MM.1S (cell line): ENCODE results near the gene WSCD1.

Experiments used
- EZH2 ChIP-seq: fragments of 300-600 bp; sonication (generic); optimal IDR thresholded peaks from 2 replicates; pipeline ENCODE3; 2017; ENCODE audit warnings: low read depth, mild to moderate bottlenecking, antibody characterized with exemption, low read length, mixed read lengths
- EZH2phosphoT487 ChIP-seq: fragments of 300-600 bp; sonication (generic); IDR thresholded peaks from 2 replicates; pipeline ENCODE4 v1.6.1; 2018; ENCODE audit warnings: antibody characterized with exemption, low read length
- TF ChIP-seq, protein P1 (sequence below): fragments of 300-600 bp; sonication (generic); IDR thresholded peaks from 2 replicates; pipeline ENCODE4 v1.5.1; 2016; ENCODE audit warnings: antibody characterized with exemption, low read length, mixed read lengths

GRCh38 chr17:6028294-6028693 is 41.9 kb upstream of the WSCD1 start:
- TF ChIP-seq, protein P1, sequence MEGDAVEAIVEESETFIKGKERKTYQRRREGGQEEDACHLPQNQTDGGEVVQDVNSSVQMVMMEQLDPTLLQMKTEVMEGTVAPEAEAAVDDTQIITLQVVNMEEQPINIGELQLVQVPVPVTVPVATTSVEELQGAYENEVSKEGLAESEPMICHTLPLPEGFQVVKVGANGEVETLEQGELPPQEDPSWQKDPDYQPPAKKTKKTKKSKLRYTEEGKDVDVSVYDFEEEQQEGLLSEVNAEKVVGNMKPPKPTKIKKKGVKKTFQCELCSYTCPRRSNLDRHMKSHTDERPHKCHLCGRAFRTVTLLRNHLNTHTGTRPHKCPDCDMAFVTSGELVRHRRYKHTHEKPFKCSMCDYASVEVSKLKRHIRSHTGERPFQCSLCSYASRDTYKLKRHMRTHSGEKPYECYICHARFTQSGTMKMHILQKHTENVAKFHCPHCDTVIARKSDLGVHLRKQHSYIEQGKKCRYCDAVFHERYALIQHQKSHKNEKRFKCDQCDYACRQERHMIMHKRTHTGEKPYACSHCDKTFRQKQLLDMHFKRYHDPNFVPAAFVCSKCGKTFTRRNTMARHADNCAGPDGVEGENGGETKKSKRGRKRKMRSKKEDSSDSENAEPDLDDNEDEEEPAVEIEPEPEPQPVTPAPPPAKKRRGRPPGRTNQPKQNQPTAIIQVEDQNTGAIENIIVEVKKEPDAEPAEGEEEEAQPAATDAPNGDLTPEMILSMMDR = no peak
- TF ChIP-seq EZH2 (no peak), EZH2phosphoT487 (no peak)
